ENCODE data around the gene SLC16A10.
"Not testable (repeated sequence)": the region's sequence is repeated elsewhere in the genome, so short reads cannot be mapped to it uniquely, and the experiment has no call there.

SLC16A10 gene

DNA sequence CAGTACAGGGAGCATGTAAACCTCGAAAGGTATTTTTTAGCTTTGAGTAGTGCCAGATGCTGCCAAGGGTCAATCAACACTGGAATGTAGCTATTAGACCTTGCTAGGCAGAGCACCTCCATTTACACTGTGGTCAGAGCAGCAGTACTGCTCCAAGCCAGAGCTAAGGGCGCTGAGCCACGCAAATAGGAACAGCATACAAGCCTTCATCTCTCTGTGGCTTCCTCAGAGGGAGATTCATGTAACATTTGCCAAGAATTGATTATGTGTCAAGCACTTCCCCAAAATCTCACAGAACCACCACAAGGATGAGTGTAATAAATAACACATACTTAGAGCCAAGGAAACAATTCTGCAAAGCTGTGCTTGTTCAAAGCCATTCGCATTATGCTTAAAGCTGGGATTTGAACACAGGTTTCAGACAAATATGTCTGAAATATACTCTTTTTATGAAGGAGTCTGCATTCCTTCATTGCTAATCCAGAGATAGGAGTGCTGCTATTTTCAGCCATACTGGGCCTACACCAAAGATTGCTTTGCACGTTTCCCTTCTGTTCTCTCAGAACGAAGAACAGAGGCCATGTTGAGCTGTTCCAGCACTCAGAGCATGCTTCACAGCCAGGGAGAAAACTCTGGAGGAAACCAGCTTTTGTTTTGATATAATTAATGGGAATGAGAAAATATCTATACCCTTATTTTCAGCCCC, 97.7 kb downstream of the SLC16A10 start:
- no peak for TF ChIP-seq EZH2phosphoT487 (IDR thresholded peaks at IDR 0.05; ENCODE audit: low read depth)
- TF ChIP-seq, protein P1, sequence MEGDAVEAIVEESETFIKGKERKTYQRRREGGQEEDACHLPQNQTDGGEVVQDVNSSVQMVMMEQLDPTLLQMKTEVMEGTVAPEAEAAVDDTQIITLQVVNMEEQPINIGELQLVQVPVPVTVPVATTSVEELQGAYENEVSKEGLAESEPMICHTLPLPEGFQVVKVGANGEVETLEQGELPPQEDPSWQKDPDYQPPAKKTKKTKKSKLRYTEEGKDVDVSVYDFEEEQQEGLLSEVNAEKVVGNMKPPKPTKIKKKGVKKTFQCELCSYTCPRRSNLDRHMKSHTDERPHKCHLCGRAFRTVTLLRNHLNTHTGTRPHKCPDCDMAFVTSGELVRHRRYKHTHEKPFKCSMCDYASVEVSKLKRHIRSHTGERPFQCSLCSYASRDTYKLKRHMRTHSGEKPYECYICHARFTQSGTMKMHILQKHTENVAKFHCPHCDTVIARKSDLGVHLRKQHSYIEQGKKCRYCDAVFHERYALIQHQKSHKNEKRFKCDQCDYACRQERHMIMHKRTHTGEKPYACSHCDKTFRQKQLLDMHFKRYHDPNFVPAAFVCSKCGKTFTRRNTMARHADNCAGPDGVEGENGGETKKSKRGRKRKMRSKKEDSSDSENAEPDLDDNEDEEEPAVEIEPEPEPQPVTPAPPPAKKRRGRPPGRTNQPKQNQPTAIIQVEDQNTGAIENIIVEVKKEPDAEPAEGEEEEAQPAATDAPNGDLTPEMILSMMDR (IDR thresholded peaks at IDR 0.05; ENCODE audit: low read depth, low read length) = no peak
- Histone ChIP-seq H2AFZ (ENCODE audit: low read depth, low read length) (no peak overlapping the region), H3K9ac (ENCODE audit: low read length) (no peak overlapping the region), H3K4me2 (ENCODE audit: low read length) (peak overlapping the region; percentile 59), H3K79me2 (ENCODE audit: low read length) (no peaks in the 10 kb centered on the region), H3K27me3 (ENCODE audit: low read depth, low read length) (no peaks in the 10 kb centered on the region), H3K9me3 (ENCODE audit: insufficient read depth, low read length) (no peaks in the 10 kb centered on the region), H3K4me3 (ENCODE audit: low read length) (no peak overlapping the region), H3K36me3 (replicated peaks; ENCODE audit: low read depth, low read length) (no peaks in the 10 kb centered on the region), H4K20me1 (ENCODE audit: insufficient read depth, low read length) (no peaks in the 10 kb centered on the region), H3K4me1 (ENCODE audit: low read length) (peaks cover 21% of the 10 kb centered on the region), H3K27ac (ENCODE audit: low read length) (0 out of 2 replicates have a peak overlapping the region, but pooled peaks have one; percentile 64)

DNA sequence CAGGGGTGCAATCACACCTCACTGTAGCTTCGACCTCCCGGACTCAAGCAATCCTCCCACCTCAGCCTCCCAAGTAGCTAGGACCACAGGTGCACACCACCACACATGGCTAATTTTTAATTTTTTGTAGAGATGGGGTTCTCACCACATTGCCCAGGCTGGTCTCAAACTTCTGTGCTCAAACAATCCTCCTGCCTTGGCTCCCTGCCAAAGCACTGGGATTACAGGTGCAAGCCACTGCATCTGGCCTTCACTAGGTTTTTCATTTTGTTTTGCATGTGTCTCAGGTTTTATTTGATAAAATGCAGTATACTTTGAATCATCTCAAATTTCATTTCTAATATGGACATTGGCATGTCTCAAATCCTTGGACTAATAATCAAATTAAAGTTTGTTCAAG, 98.7 kb downstream of the SLC16A10 start:
- Histone ChIP-seq H3K4me3 (ENCODE audit: low read length) (no peak overlapping the region), H3K4me1 (ENCODE audit: low read length) (peaks cover 21% of the 10 kb centered on the region), H4K20me1 (ENCODE audit: insufficient read depth, low read length) (no peaks in the 10 kb centered on the region), H3K4me2 (ENCODE audit: low read length) (no peak overlapping the region), H3K9me3 (ENCODE audit: insufficient read depth, low read length) (no peaks in the 10 kb centered on the region), H3K79me2 (ENCODE audit: low read length) (no peaks in the 10 kb centered on the region), H3K27ac (ENCODE audit: low read length) (no peak overlapping the region), H3K36me3 (replicated peaks; ENCODE audit: low read depth, low read length) (no peaks in the 10 kb centered on the region), H3K27me3 (ENCODE audit: low read depth, low read length) (no peaks in the 10 kb centered on the region), H3K9ac (ENCODE audit: low read length) (no peak overlapping the region), H2AFZ (ENCODE audit: low read depth, low read length) (no peak overlapping the region)
- TF ChIP-seq EZH2phosphoT487 (IDR thresholded peaks at IDR 0.05; ENCODE audit: low read depth) = no peak
- TF ChIP-seq, protein P1 (IDR thresholded peaks at IDR 0.05; ENCODE audit: low read depth, low read length) = no peak

GRCh38 chr6:111187874-111188273, 100.6 kb downstream of the SLC16A10 start:
- Histone ChIP-seq H3K9ac (ENCODE audit: low read length) (no peak overlapping the region), H3K4me1 (ENCODE audit: low read length) (peaks cover 21% of the 10 kb centered on the region), H3K4me2 (ENCODE audit: low read length) (no peak overlapping the region), H4K20me1 (ENCODE audit: insufficient read depth, low read length) (no peaks in the 10 kb centered on the region), H3K4me3 (ENCODE audit: low read length) (no peak overlapping the region), H3K27me3 (ENCODE audit: low read depth, low read length) (no peaks in the 10 kb centered on the region), H3K36me3 (replicated peaks; ENCODE audit: low read depth, low read length) (no peaks in the 10 kb centered on the region), H3K79me2 (ENCODE audit: low read length) (no peaks in the 10 kb centered on the region), H3K27ac (ENCODE audit: low read length) (no peak overlapping the region), H2AFZ (ENCODE audit: low read depth, low read length) (no peak overlapping the region), H3K9me3 (ENCODE audit: insufficient read depth, low read length) (no peaks in the 10 kb centered on the region)
- TF ChIP-seq EZH2phosphoT487 (IDR thresholded peaks at IDR 0.05; ENCODE audit: low read depth) = no peak
- TF ChIP-seq, protein P1 (IDR thresholded peaks at IDR 0.05; ENCODE audit: low read depth, low read length) = no peak

GRCh38 chr6:111189666-111190210, 102.4 kb downstream of the SLC16A10 start:
- H3K4me2 ChIP-seq (ENCODE audit: low read length); H4K20me1 ChIP-seq (ENCODE audit: insufficient read depth, low read length); H3K27me3 ChIP-seq (ENCODE audit: low read depth, low read length); H3K79me2 ChIP-seq (ENCODE audit: low read length); H3K4me1 ChIP-seq (ENCODE audit: low read length); H3K4me3 ChIP-seq (ENCODE audit: low read length); H3K9me3 ChIP-seq (ENCODE audit: insufficient read depth, low read length); H3K27ac ChIP-seq (ENCODE audit: low read length); H3K9ac ChIP-seq (ENCODE audit: low read length); H3K36me3 ChIP-seq (replicated peaks; ENCODE audit: low read depth, low read length); H2AFZ ChIP-seq (ENCODE audit: low read depth, low read length): not testable (repeated sequence)
